Placental pericyte (primary cell): ENCODE results near the gene SLC26A4. TPM values are rescaled to one million over a fixed set of nuclear protein-coding genes. Genes with fewer than 3 reads are reported as not detected.

Experiments used
- small RNA-seq: library from RNA; depleted of rRNA; stranded (forward); fragments of <200 nt; gene quantifications from one replicate; pipeline ENCODE3, GENCODE V24; 2012; ENCODE audit warnings: low replicate concordance
- total RNA-seq: library from RNA; depleted of rRNA; stranded (reverse); fragments of >200 nt; gene quantifications from 2 replicates; pipeline ENCODE4 v1.2.3, GENCODE V29; 2012

SLC26A4 gene
- total RNA-seq: under 0.01 and 0.72 TPM in 2 replicates

DNA sequence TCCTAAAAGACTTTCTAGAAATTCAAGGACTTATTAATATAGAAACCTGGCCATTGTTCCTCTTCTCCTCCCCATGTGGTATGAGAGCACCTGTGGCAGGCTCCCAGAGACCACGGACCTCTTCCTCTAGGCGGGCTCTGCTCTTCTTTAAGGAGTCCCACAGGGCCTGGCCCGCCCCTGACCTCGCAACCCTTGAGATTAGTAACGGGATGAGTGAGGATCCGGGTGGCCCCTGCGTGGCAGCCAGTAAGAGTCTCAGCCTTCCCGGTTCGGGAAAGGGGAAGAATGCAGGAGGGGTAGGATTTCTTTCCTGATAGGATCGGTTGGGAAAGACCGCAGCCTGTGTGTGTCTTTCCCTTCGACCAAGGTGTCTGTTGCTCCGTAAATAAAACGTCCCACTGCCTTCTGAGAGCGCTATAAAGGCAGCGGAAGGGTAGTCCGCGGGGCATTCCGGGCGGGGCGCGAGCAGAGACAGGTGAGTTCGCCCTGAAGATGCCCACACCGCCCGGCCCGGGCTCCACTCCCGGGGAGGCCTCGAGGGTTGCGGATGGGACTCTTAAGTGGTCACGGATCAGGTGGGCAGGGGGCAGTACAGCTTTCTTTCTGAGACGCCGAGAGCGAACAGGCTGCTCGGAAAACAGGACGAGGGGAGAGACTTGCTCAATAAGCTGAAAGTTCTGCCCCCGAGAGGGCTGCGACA lies at the start of gene SLC26A4:
TSS of gene SLC26A4 (plus strand) at position 448 of the 700 bp plus-strand sequence. CDS start 814 bp downstream, outside the sequence.

DNA sequence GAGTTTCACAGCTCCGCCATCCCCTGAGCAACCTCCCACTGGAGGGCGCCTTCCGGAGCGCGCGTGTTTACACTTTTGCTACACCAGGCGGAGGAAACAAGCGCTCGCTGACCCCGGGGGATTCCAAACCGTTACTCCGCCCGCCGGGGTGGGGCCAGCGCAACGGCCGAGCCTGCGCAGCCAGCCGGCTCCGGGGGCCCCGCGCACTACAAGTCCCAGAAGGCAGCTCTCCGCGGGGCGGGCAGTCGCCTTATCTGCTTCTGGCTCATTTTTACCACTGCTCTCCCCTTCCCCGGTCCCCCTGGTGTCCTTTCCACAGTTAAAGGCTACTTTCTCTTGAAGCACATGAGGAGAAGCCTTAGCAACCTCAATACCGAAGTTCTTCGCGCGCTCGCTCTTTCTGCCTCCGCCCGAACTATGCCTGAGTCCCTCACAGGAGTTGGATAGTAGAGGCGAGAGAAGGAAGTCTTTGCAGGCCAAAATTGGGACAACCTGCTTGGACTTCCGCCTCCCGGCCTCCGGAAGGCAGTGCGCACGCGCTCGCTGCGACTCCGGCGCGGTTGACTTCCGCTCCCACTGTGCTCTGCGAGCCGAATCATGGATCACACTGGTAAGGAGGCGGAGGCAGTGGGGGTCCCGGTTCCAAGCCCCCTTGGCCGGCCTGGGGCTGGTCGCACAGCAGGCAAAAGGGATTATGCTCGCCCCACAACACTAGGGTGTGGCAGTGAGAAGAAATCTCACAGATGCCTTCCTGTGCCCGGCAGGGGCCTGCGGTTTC lies 83.1 kb downstream of the SLC26A4 start, which contains the start of gene CBLL1:
TSS of gene CBLL1 (plus strand) at position 576 of the 778 bp plus-strand sequence. CDS start at position 598, 22 bp downstream.

Small RNAs within 50 kb of the gene (small RNA-seq; reads per million reads assigned to genes)
- not detected for gene BANF1P5

Other genes with a start within 250 kb of the SLC26A4 start
- under 0.01 TPM in 1 of 2 replicates, not detected in the other for gene GPR22, start 190.8 kb upstream of the SLC26A4 start, total RNA-seq
- gene COG5, start 96.9 kb upstream of the SLC26A4 start, total RNA-seq: 27.9 and 33.0 TPM in 2 replicates
- gene DUS4L, start 96.9 kb upstream of the SLC26A4 start, total RNA-seq: 7.2 and 9.6 TPM in 2 replicates
- gene BCAP29, start 80.6 kb upstream of the SLC26A4 start, total RNA-seq: 45.3 and 146 TPM in 2 replicates
- gene CBLL1, start 83.3 kb downstream of the SLC26A4 start, total RNA-seq: 28.8 and 35.0 TPM in 2 replicates
- gene SLC26A3, start 142.4 kb downstream of the SLC26A4 start, total RNA-seq: not detected in 2 replicates
- 46.6 and 53.5 TPM in 2 replicates for gene DLD, start 230.4 kb downstream of the SLC26A4 start, total RNA-seq